Keratinocyte (primary cell): ENCODE measurements around the gene CTDSPL. TPM values are rescaled to one million over a fixed set of nuclear protein-coding genes. Genes with fewer than 3 reads are reported as not detected.

Source experiments
- DNase-seq: peaks from one replicate; pipeline ENCODE4 v3.0.0-alpha.2; 2011; ENCODE audit warnings: low read depth, missing footprints, low spot score
- FAIRE-seq: peaks from 2 replicates; lab custom pipeline; 2011; peaks lifted over from hg19 to GRCh38; lab: Jason Lieb, UNC
- H2AFZ ChIP-seq: 2 replicates; pipeline ENCODE4 v1.6.0; 2012; ENCODE audit warnings: low read length, control low read depth, inconsistent platforms; ENCODE audit not compliant: control insufficient read depth
- H3K27ac ChIP-seq: 2 replicates; pipeline ENCODE4 v1.5.1; 2011; ENCODE audit warnings: low read length; ENCODE audit not compliant: control insufficient read depth, insufficient read depth
- H3K27me3 ChIP-seq: 3 replicates; pipeline ENCODE4 v1.6.0; 2011; ENCODE audit warnings: low read length; ENCODE audit not compliant: control insufficient read depth, insufficient read depth; ENCODE audit errors: extremely low read depth
- H3K36me3 ChIP-seq, 2 experiments: 2 replicates in 1 of 2; 3 replicates in 1 of 2; pipeline ENCODE4 v1.5.1; 2011; ENCODE audit warnings: low read length in 2 of 2, mild to moderate bottlenecking in 1 of 2; ENCODE audit not compliant: control insufficient read depth in 2 of 2, insufficient read depth in 2 of 2; ENCODE audit errors: extremely low read depth in 1 of 2
- H3K4me1 ChIP-seq: 3 replicates; pipeline ENCODE4 v1.5.1; 2011; ENCODE audit warnings: low read length; ENCODE audit not compliant: control insufficient read depth, insufficient read depth; ENCODE audit errors: extremely low read depth
- H3K4me2 ChIP-seq: 3 replicates; pipeline ENCODE4 v1.6.0; 2011; ENCODE audit warnings: low read depth, low read length; ENCODE audit not compliant: control insufficient read depth, insufficient read depth; ENCODE audit errors: extremely low read depth
- H3K4me3 ChIP-seq, 3 experiments: fragments of 200-600 bp in 1 of 3; sonication (generic) in 1 of 3; 2 replicates in 2 of 3; 3 replicates in 1 of 3; pipeline ENCODE4 v1.5.1; 2011 to 2016; ENCODE audit warnings: low read length in 3 of 3, mild to moderate bottlenecking in 3 of 3, control low read depth in 2 of 3, inconsistent platforms in 1 of 3, low read depth in 1 of 3, mixed read lengths in 1 of 3, mixed run types in 1 of 3, moderate library complexity in 1 of 3; ENCODE audit not compliant: control insufficient read depth in 2 of 3, insufficient read depth in 2 of 3; ENCODE audit errors: extremely low read depth in 1 of 3
- H3K79me2 ChIP-seq: 2 replicates; pipeline ENCODE4 v1.6.0; 2012; ENCODE audit warnings: low read length; ENCODE audit not compliant: control insufficient read depth, insufficient read depth
- H3K9ac ChIP-seq: 3 replicates; pipeline ENCODE4 v1.6.0; 2011; ENCODE audit warnings: low read length; ENCODE audit not compliant: control insufficient read depth, insufficient read depth; ENCODE audit errors: extremely low read depth
- H3K9me1 ChIP-seq: 3 replicates; pipeline ENCODE4 v1.6.0; 2011; ENCODE audit warnings: low read length; ENCODE audit not compliant: control insufficient read depth, insufficient read depth; ENCODE audit errors: extremely low read depth
- H3K9me3 ChIP-seq: 2 replicates; pipeline ENCODE4 v1.5.1; 2012; ENCODE audit warnings: low read depth, low read length; ENCODE audit not compliant: control insufficient read depth
- H4K20me1 ChIP-seq: 3 replicates; pipeline ENCODE4 v1.6.0; 2011; ENCODE audit warnings: low read length; ENCODE audit not compliant: control insufficient read depth, insufficient read depth; ENCODE audit errors: extremely low read depth
- CTCF ChIP-seq, 3 experiments: IDR thresholded peaks in 1 of 3; conservative IDR thresholded peaks in 1 of 3; optimal IDR thresholded peaks in 1 of 3; 2 replicates in 2 of 3; 3 replicates in 1 of 3; pipeline versions ENCODE3 to v1.5.1; 2011; ENCODE audit warnings: low read length in 3 of 3, mild to moderate bottlenecking in 3 of 3, moderate library complexity in 2 of 3, control low read depth in 1 of 3, inconsistent platforms in 1 of 3; ENCODE audit not compliant: insufficient read depth in 2 of 3; ENCODE audit errors: extremely low read depth in 1 of 3
- EZH2 ChIP-seq: IDR thresholded peaks from one replicate; pipeline ENCODE4 v1.6.1; 2012; ENCODE audit warnings: inconsistent platforms, mild to moderate bottlenecking, low read length, moderate library complexity
- dilution Hi-C: fragments of 300-500 bp; cut with MboI; formaldehyde crosslinking; loops from one replicate; pipeline ENCODE4 v1.7.0; 2020; ENCODE audit warnings: low sequenced_read_pairs; ENCODE audit not compliant: extremely low pct_ligation_motif_present
- polyA plus RNA-seq, 5 experiments: library from polyadenylated mRNA; depleted of rRNA in 3 of 5; stranded (reverse) in 3 of 5; stranded (forward) in 1 of 5; unstranded in 1 of 5; fragments of >200 nt; gene quantifications; 1 replicate in 1 of 5; 2 replicates in 3 of 5; 3 replicates in 1 of 5; pipeline versions ENCODE4 v1.2.1 to v1.2.3, GENCODE V29; 2011 to 2012; ENCODE audit warnings: missing spikeins in 2 of 5, low read depth in 1 of 5, low replicate concordance in 1 of 5

The CTDSPL gene
- polyA plus RNA-seq, 1 donor (not counting 4 experiments of a cell fraction or from before 2014, with no cell fraction given): 83.2 TPM

- no peaks in the 10 kb centered on the region for H3K27me3 ChIP-seq
- no peaks in the 10 kb centered on the region for H3K9me3 ChIP-seq
- no peak for FAIRE-seq
- dilution Hi-C loops: no loop called here
- no peaks in the 10 kb centered on the region for H3K79me2 ChIP-seq
- no peak overlapping the region for H2AFZ ChIP-seq
- H4K20me1 ChIP-seq: no peaks in the 10 kb centered on the region
- H3K9ac ChIP-seq: no peak overlapping the region
- peaks cover 0 to 8% of the 10 kb centered on the region in 2 experiments for H3K36me3 ChIP-seq
- H3K4me1 ChIP-seq: peaks cover 9% of the 10 kb centered on the region
- no peak for DNase-seq
- no peak overlapping the region for H3K27ac ChIP-seq
- H3K4me3 ChIP-seq: no peak overlapping the region
- H3K4me2 ChIP-seq: no peak overlapping the region
- no peak for TF ChIP-seq CTCF (optimal IDR thresholded peaks at IDR 0.05 in 1 of 3, IDR thresholded peaks at IDR 0.05 in 1 of 3, conservative IDR thresholded peaks at IDR 0.05 in 1 of 3; ENCODE audit: extremely low read depth in 1 of 3, insufficient read depth in 2 of 3, low read length in 3 of 3)
- no peaks in the 10 kb centered on the region for H3K9me1 ChIP-seq
Observed at GRCh38 chr3:37986479-37987314, 125.0 kb downstream of the CTDSPL start.

- DNase-seq (no peak), FAIRE-seq (no peak)
- no peaks in the 10 kb centered on the region for H3K27me3 ChIP-seq
- TF ChIP-seq CTCF (optimal IDR thresholded peaks at IDR 0.05 in 1 of 3, IDR thresholded peaks at IDR 0.05 in 1 of 3, conservative IDR thresholded peaks at IDR 0.05 in 1 of 3; ENCODE audit: extremely low read depth in 1 of 3, insufficient read depth in 2 of 3, low read length in 3 of 3) (no peak), EZH2 (no peak)
- no peak overlapping the region for H3K4me3 ChIP-seq
- H3K36me3 ChIP-seq: peaks cover 0 to 5% of the 10 kb centered on the region in 2 experiments
- no peaks in the 10 kb centered on the region for H3K79me2 ChIP-seq
- H3K9me3 ChIP-seq: no peaks in the 10 kb centered on the region
- no peaks in the 10 kb centered on the region for H3K9me1 ChIP-seq
- H3K4me1 ChIP-seq: peaks cover 9% of the 10 kb centered on the region
- no peak overlapping the region for H3K27ac ChIP-seq
- no peak overlapping the region for H3K9ac ChIP-seq
- H2AFZ ChIP-seq: no peak overlapping the region
- no peaks in the 10 kb centered on the region for H4K20me1 ChIP-seq
- H3K4me2 ChIP-seq: no peak overlapping the region
- dilution Hi-C loops: no loop called here
Observed at GRCh38 chr3:37987315-37987697, 125.6 kb downstream of the CTDSPL start.
